Progenitor cell of endocrine pancreas (in vitro differentiated cells): ENCODE data around the gene L3MBTL4. TPM values are rescaled to one million over a fixed set of nuclear protein-coding genes. Genes with fewer than 3 reads are reported as not detected.

Experiments
- DNase-seq: peaks from one replicate; pipeline ENCODE4 v3.0.0; 2021; ENCODE audit warnings: low spot score; ENCODE audit not compliant: unreplicated experiment
- H3K27ac Mint-ChIP-seq: 2 replicates; pipeline ENCODE4 v1.8.0; 2021; ENCODE audit warnings: mild to moderate bottlenecking, moderate library complexity, mixed read lengths
- H3K27me3 Mint-ChIP-seq: 2 replicates; pipeline ENCODE4 v1.8.0; 2021; ENCODE audit warnings: mixed read lengths
- H3K36me3 Mint-ChIP-seq: 2 replicates; pipeline ENCODE4 v1.8.0; 2022; ENCODE audit warnings: mixed read lengths; ENCODE audit not compliant: insufficient read depth
- H3K4me1 Mint-ChIP-seq: 2 replicates; pipeline ENCODE4 v1.8.0; 2021; ENCODE audit warnings: low read depth, mixed read lengths
- H3K4me3 Mint-ChIP-seq: 2 replicates; pipeline ENCODE4 v1.8.0; 2021; ENCODE audit warnings: low read depth, mild to moderate bottlenecking, moderate library complexity, mixed read lengths
- H3K9me3 Mint-ChIP-seq: 2 replicates; pipeline ENCODE4 v1.8.0; 2021; ENCODE audit warnings: low read depth, mixed read lengths
- CTCF ChIP-seq: fragments of 200-600 bp; sonication (generic); IDR thresholded peaks from one replicate; pipeline ENCODE4 v1.5.0; 2021; ENCODE audit warnings: antibody characterized with exemption, mild to moderate bottlenecking; ENCODE audit not compliant: unreplicated experiment
- total RNA-seq: library from RNA; stranded (reverse); gene quantifications from 2 replicates; pipeline ENCODE4 v1.2.1, GENCODE V29; 2021

Gene L3MBTL4
- total RNA-seq, 1 donor from 2014 or later: 8.0 TPM

- Mint-ChIP-seq H3K9me3 (peaks cover 6% of the 10 kb centered on the region), H3K36me3 (peaks cover 3% of the 10 kb centered on the region), H3K4me1 (peaks cover 3% of the 10 kb centered on the region), H3K4me3 (no peak overlapping the region), H3K27me3 (no peaks in the 10 kb centered on the region), H3K27ac (no peak overlapping the region)
- no peak for TF ChIP-seq CTCF
- no peak for DNase-seq
Observed at GRCh38 chr18:6222271-6222670, 192.4 kb downstream of the L3MBTL4 start.

GRCh38 chr18:6221602-6222014 lies 193.1 kb downstream of the L3MBTL4 start:
- DNase-seq: no peak
- Mint-ChIP-seq H3K4me1 (no peaks in the 10 kb centered on the region), H3K36me3 (peaks cover 3% of the 10 kb centered on the region), H3K27ac (no peak overlapping the region), H3K4me3 (no peak overlapping the region), H3K9me3 (peaks cover 3% of the 10 kb centered on the region), H3K27me3 (no peaks in the 10 kb centered on the region)
- TF ChIP-seq CTCF: no peak

GRCh38 chr18:6220129-6220528 lies 194.6 kb downstream of the L3MBTL4 start:
- TF ChIP-seq CTCF: no peak
- H3K4me3 Mint-ChIP-seq: no peak overlapping the region
- DNase-seq: no peak
- no peak overlapping the region for H3K27ac Mint-ChIP-seq
- peaks cover 2% of the 10 kb centered on the region for H3K9me3 Mint-ChIP-seq
- no peaks in the 10 kb centered on the region for H3K27me3 Mint-ChIP-seq
- H3K4me1 Mint-ChIP-seq: no peaks in the 10 kb centered on the region
- H3K36me3 Mint-ChIP-seq: peaks cover 1% of the 10 kb centered on the region

GRCh38 chr18:6219116-6219717 lies 195.5 kb downstream of the L3MBTL4 start:
- Mint-ChIP-seq H3K4me3 (no peak overlapping the region), H3K4me1 (no peaks in the 10 kb centered on the region), H3K9me3 (no peaks in the 10 kb centered on the region), H3K36me3 (no peaks in the 10 kb centered on the region), H3K27ac (peak overlapping the region; percentile 90), H3K27me3 (no peaks in the 10 kb centered on the region)
- DNase-seq: peak; percentile 46
- TF ChIP-seq CTCF: peak; percentile 77

- no peak for DNase-seq
- H3K9me3 Mint-ChIP-seq: no peaks in the 10 kb centered on the region
- TF ChIP-seq CTCF: no peak
- no peaks in the 10 kb centered on the region for H3K27me3 Mint-ChIP-seq
- no peak overlapping the region for H3K27ac Mint-ChIP-seq
- H3K36me3 Mint-ChIP-seq: no peaks in the 10 kb centered on the region
- H3K4me3 Mint-ChIP-seq: no peak overlapping the region
- H3K4me1 Mint-ChIP-seq: peaks cover under 1% of the 10 kb centered on the region
Observed at GRCh38 chr18:6215888-6216287, 198.8 kb downstream of the L3MBTL4 start.
